Measurements from ENCODE around the gene DNAJB14. TPM values are rescaled to one million over a fixed set of nuclear protein-coding genes. Genes with fewer than 3 reads are reported as not detected.
"Not testable (repeated sequence)": the region's sequence is repeated elsewhere in the genome, so short reads cannot be mapped to it uniquely, and the experiment has no call there.

DNAJB14 gene
- total and polyA plus RNA-seq, 2 experiments from 2014 or later: 25.1 to 52.6 TPM

- no peak overlapping the region for H3K4me3 ChIP-seq
- no peaks in the 10 kb centered on the region for H3K36me3 ChIP-seq (replicated peaks; ENCODE audit: insufficient read depth, low read depth)
- no peaks in the 10 kb centered on the region for H3K9me3 ChIP-seq (ENCODE audit: low read depth)
- no peaks in the 10 kb centered on the region for H4K20me1 ChIP-seq (ENCODE audit: insufficient read depth, poor library complexity, severe bottlenecking)
- no peaks in the 10 kb centered on the region for H3K4me1 ChIP-seq (ENCODE audit: insufficient read depth)
- H3K79me2 ChIP-seq: no peaks in the 10 kb centered on the region
- H3K27me3 ChIP-seq: no peaks in the 10 kb centered on the region
- TF ChIP-seq EZH2 (IDR thresholded peaks at IDR 0.05; ENCODE audit: borderline replicate concordance) (no peak), CTCF (IDR thresholded peaks at IDR 0.05; ENCODE audit: poor library complexity) (no peak), EZH2phosphoT487 (IDR thresholded peaks at IDR 0.05; ENCODE audit: low read depth, severe bottlenecking, unreplicated experiment) (no peak)
- no peak for DNase-seq (ENCODE audit: low spot score)
- no peak overlapping the region for H2AFZ ChIP-seq
- H3K27ac ChIP-seq: no peak overlapping the region
- no peak overlapping the region for H3K4me2 ChIP-seq
- H3K9me2 ChIP-seq (replicated peaks; ENCODE audit: insufficient read depth): no peaks in the 10 kb centered on the region
Measured at GRCh38 chr4:99965173-99965572, 18.8 kb upstream of the DNAJB14 start.

DNA sequence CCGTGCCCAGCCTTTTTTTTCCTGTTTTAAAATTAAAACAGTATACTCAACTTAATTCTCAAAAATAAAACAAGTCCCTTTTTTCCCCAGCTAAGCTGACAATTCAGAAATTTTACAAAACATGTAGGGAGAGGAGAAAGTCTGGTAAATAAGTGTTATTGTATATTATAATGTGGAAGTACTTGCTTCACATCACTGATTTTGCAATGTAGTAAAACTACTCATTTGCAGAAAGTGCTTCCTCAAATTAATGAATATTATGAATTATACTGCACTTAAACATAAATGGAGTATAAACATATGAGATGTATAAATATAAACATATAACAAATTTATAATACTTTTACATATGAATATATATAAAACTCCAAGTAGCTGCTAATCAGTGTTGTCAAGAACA lies 15.3 kb upstream of the DNAJB14 start:
- no peak overlapping the region for H2AFZ ChIP-seq
- no peaks in the 10 kb centered on the region for H3K4me1 ChIP-seq (ENCODE audit: insufficient read depth)
- no peak overlapping the region for H3K27ac ChIP-seq
- no peaks in the 10 kb centered on the region for H3K36me3 ChIP-seq (replicated peaks; ENCODE audit: insufficient read depth, low read depth)
- no peaks in the 10 kb centered on the region for H3K79me2 ChIP-seq
- 100% methylated on average over 1 of the region's 1 CpG for WGBS (ENCODE audit: low lambda C conversion rate, missing lambda C conversion rate)
- no peaks in the 10 kb centered on the region for H3K9me3 ChIP-seq (ENCODE audit: low read depth)
- H3K9me2 ChIP-seq (replicated peaks; ENCODE audit: insufficient read depth): no peaks in the 10 kb centered on the region
- H3K27me3 ChIP-seq: no peaks in the 10 kb centered on the region
- no peaks in the 10 kb centered on the region for H4K20me1 ChIP-seq (ENCODE audit: insufficient read depth, poor library complexity, severe bottlenecking)
- DNase-seq (ENCODE audit: low spot score): no peak
- H3K4me3 ChIP-seq: no peak overlapping the region
- no peak for TF ChIP-seq EZH2 (IDR thresholded peaks at IDR 0.05; ENCODE audit: borderline replicate concordance)
- no peak for TF ChIP-seq EZH2phosphoT487 (IDR thresholded peaks at IDR 0.05; ENCODE audit: low read depth, severe bottlenecking, unreplicated experiment)
- no peak for TF ChIP-seq CTCF (IDR thresholded peaks at IDR 0.05; ENCODE audit: poor library complexity)
- no peak overlapping the region for H3K4me2 ChIP-seq

GRCh38 chr4:99960648-99961047 lies 14.2 kb upstream of the DNAJB14 start:
- no peak for DNase-seq (ENCODE audit: low spot score)
- Histone ChIP-seq H3K4me2 (no peak overlapping the region), H3K79me2 (no peaks in the 10 kb centered on the region), H3K4me3 (no peak overlapping the region), H3K27me3 (no peaks in the 10 kb centered on the region), H3K36me3 (replicated peaks; ENCODE audit: insufficient read depth, low read depth) (no peaks in the 10 kb centered on the region), H3K9me2 (replicated peaks; ENCODE audit: insufficient read depth) (no peaks in the 10 kb centered on the region), H4K20me1 (ENCODE audit: insufficient read depth, poor library complexity, severe bottlenecking) (no peaks in the 10 kb centered on the region), H3K4me1 (ENCODE audit: insufficient read depth) (no peaks in the 10 kb centered on the region), H3K27ac (no peak overlapping the region), H3K9me3 (ENCODE audit: low read depth) (no peaks in the 10 kb centered on the region), H2AFZ (no peak overlapping the region)
- WGBS (ENCODE audit: low lambda C conversion rate, missing lambda C conversion rate): 90% methylated on average over 2 of the region's 2 CpGs
- TF ChIP-seq CTCF (IDR thresholded peaks at IDR 0.05; ENCODE audit: poor library complexity): no peak
- no peak for TF ChIP-seq EZH2phosphoT487 (IDR thresholded peaks at IDR 0.05; ENCODE audit: low read depth, severe bottlenecking, unreplicated experiment)
- TF ChIP-seq EZH2 (IDR thresholded peaks at IDR 0.05; ENCODE audit: borderline replicate concordance): no peak

DNA sequence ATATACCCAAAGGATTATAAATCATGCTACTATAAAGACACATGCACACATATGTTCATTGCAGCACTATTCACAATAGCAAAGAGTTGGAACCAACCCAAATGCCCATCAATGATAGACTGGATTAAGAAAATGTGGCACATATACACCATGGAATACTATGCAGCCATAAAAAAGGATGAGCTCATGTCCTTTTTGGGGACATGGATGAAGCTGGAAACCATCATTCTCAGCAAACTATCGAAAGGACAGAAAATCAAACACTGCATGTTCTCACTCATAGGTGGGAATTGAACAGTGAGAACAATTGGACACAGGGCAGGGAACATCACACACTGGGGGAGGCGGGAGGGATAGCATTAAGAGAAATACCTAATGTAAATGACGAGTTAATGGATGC lies 11.8 kb upstream of the DNAJB14 start:
- 90% methylated on average over 3 of the region's 3 CpGs for WGBS (ENCODE audit: low lambda C conversion rate, missing lambda C conversion rate)
- H3K4me3 ChIP-seq; DNase-seq (ENCODE audit: low spot score); H3K9me2 ChIP-seq (replicated peaks; ENCODE audit: insufficient read depth); H4K20me1 ChIP-seq (ENCODE audit: insufficient read depth, poor library complexity, severe bottlenecking); H3K4me2 ChIP-seq; H3K36me3 ChIP-seq (replicated peaks; ENCODE audit: insufficient read depth, low read depth); H3K4me1 ChIP-seq (ENCODE audit: insufficient read depth); H2AFZ ChIP-seq; H3K27me3 ChIP-seq; H3K9me3 ChIP-seq (ENCODE audit: low read depth); H3K79me2 ChIP-seq; H3K27ac ChIP-seq: not testable (repeated sequence)

Measured in hepatocyte (in vitro differentiated cells).